H1 (cell line): ENCODE measurements around the gene HOXD11. TPM values are rescaled to one million over a fixed set of nuclear protein-coding genes. Genes with fewer than 3 reads are reported as not detected.

Source experiments
- CTCF ChIA-PET: fragments of 300-600 bp; sonication (Branson Sonifier 250); formaldehyde crosslinking; loops from one replicate; lab custom pipeline; 2021; ENCODE audit not compliant: partially characterized antibody; lab: Charles Lee
- POLR2A ChIA-PET: fragments of 300-600 bp; sonication (Branson Sonifier 250); formaldehyde crosslinking; loops from one replicate; lab custom pipeline; 2021; ENCODE audit warnings: inconsistent platforms; ENCODE audit not compliant: partially characterized antibody; lab: Charles Lee
- DNase-seq, 2 experiments: peaks; one replicate each; pipeline versions ENCODE4 v3.0.0 to v3.0.0-alpha.2; 2010 to 2022; ENCODE audit warnings: low spot score in 2 of 2, low read depth in 1 of 2, mixed read lengths in 1 of 2
- FAIRE-seq: peaks from 2 replicates; lab custom pipeline; 2011; peaks lifted over from hg19 to GRCh38; lab: Jason Lieb, UNC
- H2AFZ ChIP-seq: 2 replicates; pipeline ENCODE4 v1.8.1; 2012; ENCODE audit warnings: low read length, inconsistent platforms
- H2AK5ac ChIP-seq: 2 replicates; pipeline ENCODE4 v1.6.1; 2013; ENCODE audit warnings: low read depth, low read length
- H2BK120ac ChIP-seq: replicated peaks from 2 replicates; pipeline ENCODE3; 2013; ENCODE audit warnings: low read depth, low read length, inconsistent platforms
- H2BK12ac ChIP-seq: 2 replicates; pipeline ENCODE4 v1.6.1; 2013; ENCODE audit warnings: low read depth, low read length
- H2BK15ac ChIP-seq: 2 replicates; pipeline ENCODE4 v1.6.1; 2013; ENCODE audit warnings: low read length
- H2BK20ac ChIP-seq: 2 replicates; pipeline ENCODE4 v1.6.1; 2013; ENCODE audit warnings: low read length
- H2BK5ac ChIP-seq: 2 replicates; pipeline ENCODE4 v1.6.1; 2013; ENCODE audit warnings: low read depth, low read length
- H3K14ac ChIP-seq: 2 replicates; pipeline ENCODE4 v1.6.1; 2013; ENCODE audit warnings: inconsistent platforms; ENCODE audit not compliant: insufficient read length
- H3K18ac ChIP-seq: 2 replicates; pipeline ENCODE4 v1.6.1; 2013; ENCODE audit warnings: low read length; ENCODE audit errors: extremely low read depth
- H3K23ac ChIP-seq: 2 replicates; pipeline ENCODE4 v1.6.1; 2013; ENCODE audit warnings: inconsistent platforms; ENCODE audit not compliant: insufficient read length
- H3K23me2 ChIP-seq: 2 replicates; pipeline ENCODE4 v1.6.1; 2013; ENCODE audit warnings: low read depth, low read length
- H3K27ac ChIP-seq: 2 replicates; pipeline ENCODE4 v1.6.1; 2011; ENCODE audit warnings: low read depth, low read length, inconsistent platforms
- H3K27me3 ChIP-seq, 4 experiments: replicated peaks in 1 of 4; 1 replicate in 1 of 4; 2 replicates in 3 of 4; pipeline versions ENCODE4 v1.6.1 to v1.8.1; 2011 to 2013; ENCODE audit warnings: low read length in 3 of 4, mild to moderate bottlenecking in 3 of 4, inconsistent platforms in 2 of 4, mixed read lengths in 2 of 4, moderate library complexity in 1 of 4; ENCODE audit not compliant: control insufficient read depth in 3 of 4, insufficient read depth in 3 of 4; ENCODE audit errors: extremely low read depth in 1 of 4
- H3K36me3 ChIP-seq, 4 experiments: 2 replicates each; pipeline versions ENCODE4 v1.6.1 to v1.8.1; 2011 to 2013; ENCODE audit warnings: mild to moderate bottlenecking in 4 of 4, low read length in 3 of 4, moderate library complexity in 2 of 4, control low read depth in 1 of 4, inconsistent platforms in 1 of 4; ENCODE audit not compliant: insufficient read depth in 4 of 4, control insufficient read depth in 2 of 4
- H3K4ac ChIP-seq: replicated peaks from 2 replicates; pipeline ENCODE3; 2013; ENCODE audit warnings: low read length, low read depth, mixed read lengths, inconsistent platforms; ENCODE audit not compliant: insufficient read length
- H3K4me1 ChIP-seq, 4 experiments: replicated peaks in 1 of 4; 1 replicate in 1 of 4; 2 replicates in 3 of 4; pipeline versions ENCODE4 v1.6.1 to v1.8.1; 2011 to 2013; ENCODE audit warnings: low read length in 3 of 4, inconsistent platforms in 2 of 4, mixed read lengths in 1 of 4; ENCODE audit not compliant: insufficient read depth in 4 of 4, control insufficient read depth in 3 of 4
- H3K4me2 ChIP-seq, 2 experiments: 2 replicates each; pipeline versions ENCODE4 v1.6.1 to v1.8.1; 2011 to 2013; ENCODE audit warnings: low read depth in 2 of 2, low read length in 2 of 2, control low read depth in 1 of 2, inconsistent platforms in 1 of 2, mild to moderate bottlenecking in 1 of 2; ENCODE audit not compliant: insufficient read depth in 1 of 2
- H3K4me3 ChIP-seq, 4 experiments: fragments of 200-600, 300-600 bp in 1 of 4; sonication (generic), shearing (Covaris generic), sonication (Bioruptor Twin) in 1 of 4; 2 replicates each; pipeline versions ENCODE4 v1.5.1 to v1.8.1; 2011 to 2016; ENCODE audit warnings: low read length in 4 of 4, low read depth in 3 of 4, control low read depth in 2 of 4, inconsistent platforms in 2 of 4, mild to moderate bottlenecking in 2 of 4, mixed read lengths in 1 of 4, moderate library complexity in 1 of 4; ENCODE audit not compliant: insufficient read depth in 2 of 4; ENCODE audit errors: extremely low read depth in 1 of 4
- H3K56ac ChIP-seq: replicated peaks from 2 replicates; pipeline ENCODE3; 2013; ENCODE audit warnings: low read depth, mild to moderate bottlenecking, mixed read lengths, low read length, inconsistent platforms; ENCODE audit not compliant: insufficient read length
- H3K79me1 ChIP-seq: 2 replicates; pipeline ENCODE4 v1.6.1; 2013; ENCODE audit warnings: low read depth, low read length, control low read depth
- H3K79me2 ChIP-seq, 2 experiments: 2 replicates each; pipeline versions ENCODE4 v1.6.1 to v1.8.1; 2012 to 2013; ENCODE audit warnings: low read length in 2 of 2, mild to moderate bottlenecking in 2 of 2, inconsistent platforms in 1 of 2; ENCODE audit not compliant: insufficient read depth in 2 of 2, control insufficient read depth in 1 of 2
- H3K9ac ChIP-seq, 4 experiments: replicated peaks in 1 of 4; 1 replicate in 1 of 4; 2 replicates in 3 of 4; pipeline versions ENCODE4 v1.6.1 to v1.8.1; 2011 to 2013; ENCODE audit warnings: low read depth in 3 of 4, low read length in 3 of 4, control low read depth in 2 of 4, mild to moderate bottlenecking in 2 of 4, moderate library complexity in 2 of 4, inconsistent platforms in 1 of 4; ENCODE audit errors: extremely low read depth in 1 of 4
- H3K9me3 ChIP-seq, 2 experiments: 2 replicates each; pipeline versions ENCODE4 v1.6.1 to v1.8.1; 2012 to 2013; ENCODE audit warnings: mild to moderate bottlenecking in 2 of 2, moderate library complexity in 2 of 2, control low read depth in 1 of 2, inconsistent platforms in 1 of 2, low read depth in 1 of 2, low read length in 1 of 2, mixed read lengths in 1 of 2; ENCODE audit not compliant: insufficient read depth in 2 of 2
- H4K20me1 ChIP-seq, 2 experiments: replicated peaks in 1 of 2; 2 replicates each; pipeline versions ENCODE3 to v1.8.1; 2011 to 2013; ENCODE audit warnings: inconsistent platforms in 2 of 2, low read length in 2 of 2, mild to moderate bottlenecking in 1 of 2; ENCODE audit not compliant: insufficient read depth in 2 of 2, control insufficient read depth in 1 of 2
- H4K5ac ChIP-seq: 2 replicates; pipeline ENCODE4 v1.6.1; 2013; ENCODE audit warnings: low read length, low read depth, mixed read lengths, inconsistent platforms; ENCODE audit not compliant: insufficient read length
- H4K8ac ChIP-seq: 2 replicates; pipeline ENCODE4 v1.8.0; 2013; ENCODE audit warnings: mild to moderate bottlenecking, moderate library complexity, low read length, inconsistent platforms; ENCODE audit not compliant: insufficient read depth; ENCODE audit errors: extremely low read depth
- H4K91ac ChIP-seq: replicated peaks from 2 replicates; pipeline ENCODE3; 2013; ENCODE audit warnings: low read length, mixed read lengths, inconsistent platforms; ENCODE audit not compliant: insufficient read length
- BACH1 ChIP-seq: IDR thresholded peaks from 2 replicates; pipeline ENCODE4 v1.6.1; 2012; ENCODE audit warnings: low read length, improper control_type of control experiment
- CBX8 ChIP-seq: fragments of 300-800, 300-1000 bp; sonication (generic); IDR thresholded peaks from 2 replicates; pipeline ENCODE4 v1.7.1; 2016; ENCODE audit warnings: low read depth, low read length, borderline replicate concordance
- EGR1 ChIP-seq: IDR thresholded peaks from 2 replicates; pipeline ENCODE4 v1.6.1; 2011; ENCODE audit warnings: low read depth, low read length, borderline replicate concordance
- EZH2 ChIP-seq: fragments of 200-600 bp; sonication (generic); IDR thresholded peaks from 2 replicates; pipeline ENCODE4 v1.7.1; 2012; ENCODE audit warnings: low read depth, mild to moderate bottlenecking, moderate library complexity, low read length, inconsistent platforms; ENCODE audit not compliant: severe bottlenecking
- HDAC6 ChIP-seq: IDR thresholded peaks from one replicate; pipeline ENCODE4 v1.7.1; 2012; ENCODE audit warnings: low read depth, mild to moderate bottlenecking, inconsistent platforms, low read length, moderate library complexity
- RNF2 ChIP-seq: fragments of 200-900, 300-1000 bp; sonication (generic); IDR thresholded peaks from 2 replicates; pipeline ENCODE4 v1.7.1; 2016; ENCODE audit warnings: borderline replicate concordance, low read depth, mild to moderate bottlenecking, antibody characterized with exemption, low read length; ENCODE audit not compliant: poor library complexity, severe bottlenecking; ENCODE audit errors: missing control alignments
- SUZ12 ChIP-seq: fragments of 200-600 bp; sonication (generic); IDR thresholded peaks from 2 replicates; pipeline ENCODE4 v1.6.1; 2012; ENCODE audit warnings: mild to moderate bottlenecking, inconsistent platforms, low read length, moderate library complexity, mixed read lengths
- WGBS, 2 experiments: shearing (Covaris generic) in 1 of 2; methylation state at CpG; one replicate each; pipeline versions ENCODE4 v1.1.6 to v1.1.7; 2013 to 2015; ENCODE audit warnings: low lambda C conversion rate in 2 of 2, mixed read lengths in 2 of 2, inconsistent platforms in 1 of 2, low coverage in 1 of 2, missing lambda C conversion rate in 1 of 2; ENCODE audit not compliant: insufficient replicate concordance in 2 of 2, insufficient coverage in 1 of 2, insufficient read length in 1 of 2; ENCODE audit errors: extremely low coverage in 1 of 2, missing lambda C conversion rate in 1 of 2; 5-methylcytosine and 5-hydroxymethylcytosine counted together
- polyA plus RNA-seq, 7 experiments: library from polyadenylated mRNA; depleted of rRNA in 3 of 7; stranded (reverse) in 5 of 7; unstranded in 2 of 7; fragments of >200 nt in 5 of 7; fragments of 200-250 nt in 2 of 7; gene quantifications; 1 replicate in 5 of 7; 2 replicates in 1 of 7; 4 replicates in 1 of 7; pipeline versions ENCODE4 v1.2.1 to v1.2.3, GENCODE V29; 2011 to 2013; ENCODE audit warnings: missing spikeins in 2 of 7, mixed read lengths in 2 of 7
- total RNA-seq: library from RNA; stranded (reverse); fragmentation: NEBNext Ultra II Directional; extraction: Animal tissue kit (Norgen Biotek cat#: 25700); gene quantifications from 2 replicates; pipeline ENCODE4 v1.2.1, GENCODE V29; 2021
- TF ChIP-seq, protein P1 (sequence below): IDR thresholded peaks from 2 replicates; pipeline ENCODE4 v1.6.1; 2012; ENCODE audit warnings: inconsistent platforms

Gene HOXD11
- total and polyA plus RNA-seq, 2 of the 8 experiments (the other 6 are each of a cell fraction or from before 2014, with no cell fraction given), result not detected

DNA sequence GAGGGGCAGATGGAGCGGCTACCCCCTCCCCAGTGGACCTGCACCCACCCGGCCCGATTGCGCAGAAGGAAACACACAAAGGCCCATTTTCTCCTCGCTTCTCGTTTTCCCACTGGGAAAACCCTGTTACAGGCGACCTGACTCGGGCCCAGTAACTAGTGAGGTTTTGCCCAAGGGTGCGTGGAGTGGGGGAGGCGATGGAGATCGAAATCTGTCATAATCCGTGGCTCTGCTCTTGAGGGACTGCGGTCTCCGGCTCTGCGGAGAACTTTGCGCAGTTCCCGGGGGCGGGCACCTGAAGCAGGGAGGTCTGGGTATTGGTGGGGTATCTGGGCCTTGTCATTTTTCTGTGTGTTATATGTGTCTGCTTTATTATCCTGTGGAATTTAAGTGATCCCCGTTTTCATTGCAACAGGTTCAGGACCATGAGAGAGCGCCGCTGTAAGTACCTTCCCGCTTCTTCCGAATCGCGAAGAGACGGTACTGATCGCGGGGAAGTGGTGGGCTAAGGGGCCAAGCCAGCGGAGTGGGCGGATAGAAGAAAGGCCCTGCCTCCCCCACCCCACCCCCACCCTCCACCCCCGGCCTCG is 40.2 kb downstream of the HOXD11 start:
- peak overlapping the region in 1 of 2 experiments; percentile 29; a peak in 1 of 4 replicates for H3K4me2 ChIP-seq
- POLR2A ChIA-PET, result no interaction called here
- H3K23me2 ChIP-seq, result peaks cover 2% of the 10 kb centered on the region; the same call in 1 of the 2 replicates
- no peak overlapping the region for H3K9ac ChIP-seq
- no peaks in the 10 kb centered on the region for H3K79me1 ChIP-seq
- H3K18ac ChIP-seq, result no peak overlapping the region
- H3K79me2 ChIP-seq, result no peaks in the 10 kb centered on the region
- DNase-seq (no peak), FAIRE-seq (no peak)
- H2BK15ac ChIP-seq, result no peak overlapping the region
- H3K56ac ChIP-seq, result no peak overlapping the region
- H3K4me3 ChIP-seq, result no peak overlapping the region
- H4K20me1 ChIP-seq, result peaks cover 15 to 27% of the 10 kb centered on the region in 2 experiments
- H3K4ac ChIP-seq, result no peak overlapping the region
- peaks cover 94 to 100% (median 99%) of the 10 kb centered on the region in 4 experiments for H3K27me3 ChIP-seq
- no peak overlapping the region for H4K91ac ChIP-seq
- no peak overlapping the region for H3K14ac ChIP-seq
- H4K8ac ChIP-seq, result no peak overlapping the region
- H3K27ac ChIP-seq, result no peak overlapping the region
- no peak overlapping the region for H4K5ac ChIP-seq
- no peak overlapping the region for H3K23ac ChIP-seq
- 22% methylated on average over 28 of the region's 32 CpGs; no CpG with 5 or more reads in 1 of the 2 experiments for WGBS, 2 experiments
- H2AK5ac ChIP-seq, result no peak overlapping the region
- no peak overlapping the region for H2BK12ac ChIP-seq
- H2BK120ac ChIP-seq, result no peak overlapping the region
- CTCF ChIA-PET, result interaction anchor here (0.8 to 9.2 kb wide), 7 partner anchors 7 to 492 kb away, joined by 3 to 119 read pairs (median 5); no protein-coding TSS in a partner anchor
- TF ChIP-seq SUZ12 (peak; percentile 90), CBX8 (0 out of 2 replicates have a peak, but pooled peaks have one; percentile 61), HDAC6 (no peak), EZH2 (peak; percentile 95), EGR1 (no peak), BACH1 (0 out of 2 replicates have a peak, but pooled peaks have one; percentile 15), RNF2 (peak; percentile 91)
- TF ChIP-seq, protein P1, sequence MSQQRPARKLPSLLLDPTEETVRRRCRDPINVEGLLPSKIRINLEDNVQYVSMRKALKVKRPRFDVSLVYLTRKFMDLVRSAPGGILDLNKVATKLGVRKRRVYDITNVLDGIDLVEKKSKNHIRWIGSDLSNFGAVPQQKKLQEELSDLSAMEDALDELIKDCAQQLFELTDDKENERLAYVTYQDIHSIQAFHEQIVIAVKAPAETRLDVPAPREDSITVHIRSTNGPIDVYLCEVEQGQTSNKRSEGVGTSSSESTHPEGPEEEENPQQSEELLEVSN, result no peak
- TF ChIP-seq, all 59 proteins: peak for 5
- H3K9me3 ChIP-seq, result no peaks in the 10 kb centered on the region; a peak in 1 of 4 replicates
- H2BK5ac ChIP-seq, result no peak overlapping the region
- no peak overlapping the region for H2BK20ac ChIP-seq
- H3K36me3 ChIP-seq, result peaks cover 0 to 11% (median 0%) of the 10 kb centered on the region in 4 experiments; a peak in 1 of 8 replicates
- H3K4me1 ChIP-seq, result peaks cover 0 to 8% (median under 1%) of the 10 kb centered on the region in 4 experiments; a peak in 3 of 7 replicates
- H2AFZ ChIP-seq, result no peak overlapping the region
